Stimulated activated CD8-positive, alpha-beta memory T cell treated with anti-CD3 and anti-CD28 coated beads, Interleukin-4, amount 100 ng/mL, for 24 hours (primary cell): ENCODE results near the gene CDON.
"Not testable (repeated sequence)": the region's sequence is repeated elsewhere in the genome, so short reads cannot be mapped to it uniquely, and the experiment has no call there.

Source experiments
- DNase-seq: peaks from one replicate; pipeline ENCODE4 v3.0.0-alpha.2; 2020; ENCODE audit warnings: low read depth

CDON gene

GRCh38 chr11:125924384-125925007 is 138.2 kb downstream of the CDON start:
- DNase-seq = no peak

GRCh38 chr11:125923633-125924032 is 139.0 kb downstream of the CDON start:
- no peak for DNase-seq

GRCh38 chr11:125923012-125923579 is 139.6 kb downstream of the CDON start:
- peak; percentile 22 for DNase-seq

GRCh38 chr11:125922156-125922555 is 140.5 kb downstream of the CDON start:
- DNase-seq = no peak

- no peak for DNase-seq
Observed at GRCh38 chr11:125921042-125921441, 141.6 kb downstream of the CDON start.

GRCh38 chr11:125918140-125918840 is 144.4 kb downstream of the CDON start:
- DNase-seq = no peak

- no peak for DNase-seq
Observed at GRCh38 chr11:125916683-125917347, 145.9 kb downstream of the CDON start.

GRCh38 chr11:125914601-125915000 is 148.1 kb downstream of the CDON start:
- DNase-seq = not testable (repeated sequence)

GRCh38 chr11:125910226-125910849 is 152.3 kb downstream of the CDON start:
- no peak for DNase-seq
